SU-DHL-6 (cell line): ENCODE measurements around the gene PHACTR2.
"Not testable (repeated sequence)": the region's sequence is repeated elsewhere in the genome, so short reads cannot be mapped to it uniquely, and the experiment has no call there.

Source experiments
- H2AFZ ChIP-seq: fragments of 200-600 bp; sonication (generic); 2 replicates; pipeline ENCODE4 v1.6.1; 2014; ENCODE audit warnings: low read depth, mild to moderate bottlenecking, moderate library complexity, mixed read lengths, antibody characterized with exemption, low read length; ENCODE audit not compliant: severe bottlenecking
- H3F3A ChIP-seq: fragments of 200-600 bp; shearing (Covaris generic); 2 replicates; pipeline ENCODE4 v1.6.0; 2016; ENCODE audit warnings: antibody characterized with exemption, mild to moderate bottlenecking; ENCODE audit not compliant: insufficient read depth
- H3K27ac ChIP-seq: fragments of 200-600 bp; sonication (generic); 2 replicates; pipeline ENCODE4 v1.5.1; 2016; ENCODE audit warnings: low read depth, mild to moderate bottlenecking, low read length, moderate library complexity, mixed read lengths
- H3K27me3 ChIP-seq: fragments of 200-600 bp; sonication (generic), shearing (Covaris generic); 2 replicates; pipeline ENCODE4 v1.6.0; 2014; ENCODE audit warnings: mild to moderate bottlenecking, low read length
- H3K36me3 ChIP-seq: fragments of 200-600 bp; sonication (generic); 2 replicates; pipeline ENCODE4 v1.6.1; 2014; ENCODE audit warnings: mild to moderate bottlenecking, low read length, mixed read lengths
- H3K4me2 ChIP-seq: fragments of 300-600, 200-600 bp; shearing (Covaris generic), sonication (generic); 2 replicates; pipeline ENCODE4 v1.6.0; 2014; ENCODE audit warnings: low read length, low read depth, mild to moderate bottlenecking; ENCODE audit not compliant: poor library complexity, severe bottlenecking
- H3K4me3 ChIP-seq: fragments of 200-600 bp; sonication (generic); 2 replicates; pipeline ENCODE4 v1.5.1; 2014; ENCODE audit warnings: antibody characterized with exemption, low read length, mild to moderate bottlenecking, mixed read lengths; ENCODE audit not compliant: insufficient read depth, poor library complexity, severe bottlenecking
- H3K79me2 ChIP-seq: fragments of 200-600 bp; sonication (generic); 2 replicates; pipeline ENCODE4 v1.6.1; 2014; ENCODE audit warnings: mild to moderate bottlenecking, low read length, moderate library complexity; ENCODE audit not compliant: insufficient read depth
- H3K9ac ChIP-seq: fragments of 200-600 bp; sonication (generic); 2 replicates; pipeline ENCODE4 v1.7.0; 2014; ENCODE audit warnings: mild to moderate bottlenecking, low read length
- H3K9me2 ChIP-seq: fragments of 200-600 bp; sonication (generic); replicated peaks from 2 replicates; pipeline ENCODE4 v1.6.1; 2014; ENCODE audit warnings: low read length; ENCODE audit not compliant: insufficient read depth
- H3K9me3 ChIP-seq: fragments of 200-600 bp; sonication (generic); 2 replicates; pipeline ENCODE4 v1.6.1; 2014; ENCODE audit warnings: low read length, mixed read lengths; ENCODE audit not compliant: insufficient read depth
- H4K20me1 ChIP-seq: fragments of 200-600 bp; sonication (generic); 2 replicates; pipeline ENCODE4 v1.6.1; 2014; ENCODE audit warnings: low read depth, mild to moderate bottlenecking, antibody characterized with exemption, low read length, moderate library complexity, mixed read lengths
- CTCF ChIP-seq: fragments of 200-600 bp; sonication (generic); IDR thresholded peaks from one replicate; pipeline ENCODE4 v1.5.1; 2017; ENCODE audit warnings: antibody characterized with exemption, mild to moderate bottlenecking, low read length, moderate library complexity; ENCODE audit not compliant: insufficient read depth, poor library complexity, severe bottlenecking
- EZH2phosphoT487 ChIP-seq: fragments of 200-600 bp; sonication (generic), shearing (Covaris generic); conservative IDR thresholded peaks from 2 replicates; pipeline ENCODE4 v1.6.1; 2018; ENCODE audit warnings: mild to moderate bottlenecking, antibody characterized with exemption, low read length, moderate library complexity, mixed read lengths

The PHACTR2 gene

GRCh38 chr6:143864234-143864633 is 186.5 kb downstream of the PHACTR2 start, which contains the start of gene ZC2HC1B:
ZC2HC1B (plus strand) TSS chr6:143864474; CDS start chr6:143864540, 66 bp downstream.
- no peaks in the 10 kb centered on the region for H4K20me1 ChIP-seq
- no peaks in the 10 kb centered on the region for H3F3A ChIP-seq
- H3K9ac ChIP-seq: no peak within 1 kb of the TSS
- no peaks in the 10 kb centered on the region for H3K9me3 ChIP-seq
- H3K9me2 ChIP-seq: no peaks in the 10 kb centered on the region
- peaks cover 46% of the 10 kb centered on the region for H3K36me3 ChIP-seq
- no peak within 1 kb of the TSS for H2AFZ ChIP-seq
- no peaks in the 10 kb centered on the region for H3K27me3 ChIP-seq
- no peak within 1 kb of the TSS for H3K27ac ChIP-seq
- H3K79me2 ChIP-seq: no peaks in the 10 kb centered on the region
- H3K4me3 ChIP-seq: no peak within 1 kb of the TSS
- H3K4me2 ChIP-seq: no peak within 1 kb of the TSS
- no peak for TF ChIP-seq CTCF
- TF ChIP-seq EZH2phosphoT487: no peak

- Histone ChIP-seq H3K4me2 (no peak overlapping the region), H4K20me1 (no peaks in the 10 kb centered on the region), H3K9me2 (no peaks in the 10 kb centered on the region), H3K79me2 (no peaks in the 10 kb centered on the region), H3K27ac (no peak overlapping the region), H3K27me3 (no peaks in the 10 kb centered on the region), H3K9ac (no peak overlapping the region), H3K9me3 (no peaks in the 10 kb centered on the region), H3K4me3 (no peak overlapping the region), H2AFZ (no peak overlapping the region), H3K36me3 (peaks cover 25% of the 10 kb centered on the region), H3F3A (no peaks in the 10 kb centered on the region)
- TF ChIP-seq EZH2phosphoT487 (no peak), CTCF (no peak)
Observed at GRCh38 chr6:143867236-143867635, 189.5 kb downstream of the PHACTR2 start.

- H3K9me3 ChIP-seq, H3K9ac ChIP-seq, H3K27me3 ChIP-seq, H3K9me2 ChIP-seq, H4K20me1 ChIP-seq, H3K4me3 ChIP-seq, H2AFZ ChIP-seq, H3K79me2 ChIP-seq, H3K27ac ChIP-seq, H3F3A ChIP-seq, H3K4me2 ChIP-seq: not testable (repeated sequence)
- H3K36me3 ChIP-seq: peaks cover 13% of the 10 kb centered on the region
Observed at GRCh38 chr6:143868808-143869207, 191.0 kb downstream of the PHACTR2 start.

GRCh38 chr6:143871202-143871730 is 193.5 kb downstream of the PHACTR2 start:
- not testable (repeated sequence) for H3K4me2 ChIP-seq, H3K79me2 ChIP-seq, H3K36me3 ChIP-seq, H3K27me3 ChIP-seq, H3K9me3 ChIP-seq, H3K4me3 ChIP-seq, H3K27ac ChIP-seq, H3K9me2 ChIP-seq, H3K9ac ChIP-seq, H4K20me1 ChIP-seq, H3F3A ChIP-seq, H2AFZ ChIP-seq
